ENCODE data around the gene NDUFA6.

DNA sequence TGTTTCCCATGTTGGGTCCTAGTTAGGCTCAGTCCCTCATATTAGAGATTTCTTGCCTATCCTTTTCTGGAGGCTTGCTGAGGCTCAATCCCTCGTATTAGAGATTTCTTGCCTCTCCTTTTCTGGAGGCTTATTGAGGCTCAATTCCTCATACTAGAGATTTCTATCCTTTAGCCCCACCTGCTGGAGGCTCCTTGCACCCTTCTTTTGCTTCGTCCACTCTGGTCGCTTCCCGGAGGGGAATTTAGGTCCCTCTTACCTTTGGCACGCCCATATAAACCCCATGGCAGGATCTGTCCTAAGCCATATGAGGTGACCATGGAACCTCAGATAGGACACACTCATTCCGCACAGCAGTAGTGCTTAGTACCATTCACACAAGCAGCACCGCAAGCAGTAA is 24.1 kb upstream of the NDUFA6 start:
- peak; percentile 57 for TF ChIP-seq CTCF (conservative IDR thresholded peaks at IDR 0.05)
- TF ChIP-seq EZH2 (IDR thresholded peaks at IDR 0.05; ENCODE audit: low read depth): no peak
